ENCODE measurements around the gene MAP4K2. TPM values are rescaled to one million over a fixed set of nuclear protein-coding genes. Genes with fewer than 3 reads are reported as not detected.

Gene MAP4K2
- total and polyA plus RNA-seq, 2 experiments from 2014 or later: 9.9 to 42.6 TPM

GRCh38 chr11:64802370-64803157 lies 450 bp downstream of the MAP4K2 start:
- no peaks in the 10 kb centered on the region for H3K36me3 ChIP-seq (ENCODE audit: insufficient read depth)
- Mint-ChIP-seq H3K27ac (no peak overlapping the region), H3K4me1 (peaks cover 14% of the 10 kb centered on the region), H3K9me3 (no peaks in the 10 kb centered on the region), H3K27me3 (ENCODE audit: insufficient read depth, low read depth, poor library complexity) (peaks cover 10% of the 10 kb centered on the region), H3K36me3 (ENCODE audit: low read depth) (peaks cover 17% of the 10 kb centered on the region), H3K4me3 (peak overlapping the region; percentile 69)
- peak; percentile 17 for DNase-seq (ENCODE audit: low spot score)
- no peak overlapping the region for H3K27ac ChIP-seq (ENCODE audit: low read depth)
- H3K4me2 ChIP-seq: peak overlapping the region; percentile 78
- peak overlapping the region; percentile 76 for H2AFZ ChIP-seq
- H3K4me1 ChIP-seq (ENCODE audit: insufficient read depth): peaks cover 4% of the 10 kb centered on the region; the same call in 1 of the 2 replicates
- no peaks in the 10 kb centered on the region for H3K9me2 ChIP-seq (ENCODE audit: insufficient read depth)
- TF ChIP-seq CREB1 (CRISPR knock-in tag; IDR thresholded peaks at IDR 0.05; ENCODE audit: low read depth) (0 out of 2 replicates have a peak, but pooled peaks have one; percentile 4), STAT1 (IDR thresholded peaks at IDR 0.05; ENCODE audit: unreplicated experiment) (no peak)
- peak overlapping the region; percentile 65 for H3K4me3 ChIP-seq
- no peaks in the 10 kb centered on the region for H3K27me3 ChIP-seq (ENCODE audit: insufficient read depth)
- peak; percentile 5; the same call in 2 of the 3 replicates for ATAC-seq
- H4K20me1 ChIP-seq (replicated peaks; ENCODE audit: insufficient read depth): 0 out of 2 replicates have a peak, but pooled peaks cover 3% of the 10 kb centered on the region
- H3F3A ChIP-seq (replicated peaks; ENCODE audit: low read depth): peaks cover 8% of the 10 kb centered on the region; the same call in 1 of the 2 replicates
- no peaks in the 10 kb centered on the region for H3K79me2 ChIP-seq (replicated peaks; ENCODE audit: insufficient read depth)

- H3K9me3 Mint-ChIP-seq: no peaks in the 10 kb centered on the region
- Histone ChIP-seq H4K20me1 (replicated peaks; ENCODE audit: insufficient read depth) (0 out of 2 replicates have a peak, but pooled peaks cover 3% of the 10 kb centered on the region), H3K79me2 (replicated peaks; ENCODE audit: insufficient read depth) (no peaks in the 10 kb centered on the region), H2AFZ (no peak overlapping the region), H3K27me3 (ENCODE audit: insufficient read depth) (no peaks in the 10 kb centered on the region), H3K27ac (ENCODE audit: low read depth) (no peak overlapping the region), H3K4me1 (ENCODE audit: insufficient read depth) (peaks cover 4% of the 10 kb centered on the region; the same call in 1 of the 2 replicates), H3K4me2 (no peak overlapping the region; the same call in 1 of the 2 replicates), H3K4me3 (peak overlapping the region; percentile 65), H3K9me2 (ENCODE audit: insufficient read depth) (no peaks in the 10 kb centered on the region), H3K36me3 (ENCODE audit: insufficient read depth) (no peaks in the 10 kb centered on the region), H3F3A (replicated peaks; ENCODE audit: low read depth) (peaks cover 8% of the 10 kb centered on the region; the same call in 1 of the 2 replicates)
- peaks cover 4% of the 10 kb centered on the region for H3K27me3 Mint-ChIP-seq (ENCODE audit: insufficient read depth, low read depth, poor library complexity)
- peak overlapping the region; percentile 69 for H3K4me3 Mint-ChIP-seq
- TF ChIP-seq, protein P1, sequence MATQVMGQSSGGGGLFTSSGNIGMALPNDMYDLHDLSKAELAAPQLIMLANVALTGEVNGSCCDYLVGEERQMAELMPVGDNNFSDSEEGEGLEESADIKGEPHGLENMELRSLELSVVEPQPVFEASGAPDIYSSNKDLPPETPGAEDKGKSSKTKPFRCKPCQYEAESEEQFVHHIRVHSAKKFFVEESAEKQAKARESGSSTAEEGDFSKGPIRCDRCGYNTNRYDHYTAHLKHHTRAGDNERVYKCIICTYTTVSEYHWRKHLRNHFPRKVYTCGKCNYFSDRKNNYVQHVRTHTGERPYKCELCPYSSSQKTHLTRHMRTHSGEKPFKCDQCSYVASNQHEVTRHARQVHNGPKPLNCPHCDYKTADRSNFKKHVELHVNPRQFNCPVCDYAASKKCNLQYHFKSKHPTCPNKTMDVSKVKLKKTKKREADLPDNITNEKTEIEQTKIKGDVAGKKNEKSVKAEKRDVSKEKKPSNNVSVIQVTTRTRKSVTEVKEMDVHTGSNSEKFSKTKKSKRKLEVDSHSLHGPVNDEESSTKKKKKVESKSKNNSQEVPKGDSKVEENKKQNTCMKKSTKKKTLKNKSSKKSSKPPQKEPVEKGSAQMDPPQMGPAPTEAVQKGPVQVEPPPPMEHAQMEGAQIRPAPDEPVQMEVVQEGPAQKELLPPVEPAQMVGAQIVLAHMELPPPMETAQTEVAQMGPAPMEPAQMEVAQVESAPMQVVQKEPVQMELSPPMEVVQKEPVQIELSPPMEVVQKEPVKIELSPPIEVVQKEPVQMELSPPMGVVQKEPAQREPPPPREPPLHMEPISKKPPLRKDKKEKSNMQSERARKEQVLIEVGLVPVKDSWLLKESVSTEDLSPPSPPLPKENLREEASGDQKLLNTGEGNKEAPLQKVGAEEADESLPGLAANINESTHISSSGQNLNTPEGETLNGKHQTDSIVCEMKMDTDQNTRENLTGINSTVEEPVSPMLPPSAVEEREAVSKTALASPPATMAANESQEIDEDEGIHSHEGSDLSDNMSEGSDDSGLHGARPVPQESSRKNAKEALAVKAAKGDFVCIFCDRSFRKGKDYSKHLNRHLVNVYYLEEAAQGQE (IDR thresholded peaks at IDR 0.05; ENCODE audit: unreplicated experiment): no peak
- no peak for TF ChIP-seq POLR2AphosphoS5 (IDR thresholded peaks at IDR 0.05; ENCODE audit: low read depth)
- TF ChIP-seq CTCF (conservative IDR thresholded peaks at IDR 0.05; ENCODE audit: low read depth in 2 of 2): no peak
- TF ChIP-seq ZNF331 (CRISPR knock-in tag; IDR thresholded peaks at IDR 0.05; ENCODE audit: low read depth): no peak
- no peak overlapping the region for H3K27ac Mint-ChIP-seq
- peaks cover 10% of the 10 kb centered on the region for H3K36me3 Mint-ChIP-seq (ENCODE audit: low read depth)
- peaks cover 14% of the 10 kb centered on the region for H3K4me1 Mint-ChIP-seq
- DNase-seq (ENCODE audit: low spot score) (no peak), ATAC-seq (no peak)
Observed at GRCh38 chr11:64801561-64802369, 1.2 kb downstream of the MAP4K2 start.
